ENCODE results near the gene DIAPH3. TPM values are rescaled to one million over a fixed set of nuclear protein-coding genes. Genes with fewer than 3 reads are reported as not detected.
"Not testable (repeated sequence)": the region's sequence is repeated elsewhere in the genome, so short reads cannot be mapped to it uniquely, and the experiment has no call there.

The DIAPH3 gene
- total RNA-seq, 1 donor from 2014 or later, result 2.6 TPM

GRCh38 chr13:60095300-60095699, 68.4 kb downstream of the DIAPH3 start:
- no peaks in the 10 kb centered on the region for H3K27me3 Mint-ChIP-seq (ENCODE audit: unreplicated experiment)
- H3K4me3 Mint-ChIP-seq (ENCODE audit: unreplicated experiment), result no peak overlapping the region
- no peaks in the 10 kb centered on the region for H3K36me3 Mint-ChIP-seq (ENCODE audit: unreplicated experiment)
- DNase-seq, result no peak
- TF ChIP-seq CTCF (IDR thresholded peaks at IDR 0.05; ENCODE audit: partially characterized antibody, unreplicated experiment), result no peak
- H3K9me3 Mint-ChIP-seq (ENCODE audit: unreplicated experiment), result no peaks in the 10 kb centered on the region
- no peak overlapping the region for H3K27ac Mint-ChIP-seq (ENCODE audit: unreplicated experiment)
- H3K4me1 Mint-ChIP-seq (ENCODE audit: low read depth, unreplicated experiment), result no peaks in the 10 kb centered on the region

- Mint-ChIP-seq H3K27me3 (ENCODE audit: unreplicated experiment) (no peaks in the 10 kb centered on the region), H3K27ac (ENCODE audit: unreplicated experiment) (no peak overlapping the region), H3K4me1 (ENCODE audit: low read depth, unreplicated experiment) (no peaks in the 10 kb centered on the region), H3K9me3 (ENCODE audit: unreplicated experiment) (no peaks in the 10 kb centered on the region), H3K36me3 (ENCODE audit: unreplicated experiment) (no peaks in the 10 kb centered on the region), H3K4me3 (ENCODE audit: unreplicated experiment) (no peak overlapping the region)
- TF ChIP-seq CTCF (IDR thresholded peaks at IDR 0.05; ENCODE audit: partially characterized antibody, unreplicated experiment), result no peak
- DNase-seq, result no peak
Measured at GRCh38 chr13:60094385-60095088, 69.2 kb downstream of the DIAPH3 start.

GRCh38 chr13:60093425-60094019, 70.2 kb downstream of the DIAPH3 start:
- Mint-ChIP-seq H3K9me3 (ENCODE audit: unreplicated experiment) (no peaks in the 10 kb centered on the region), H3K4me1 (ENCODE audit: low read depth, unreplicated experiment) (no peaks in the 10 kb centered on the region), H3K27me3 (ENCODE audit: unreplicated experiment) (no peaks in the 10 kb centered on the region), H3K4me3 (ENCODE audit: unreplicated experiment) (no peak overlapping the region), H3K36me3 (ENCODE audit: unreplicated experiment) (no peaks in the 10 kb centered on the region), H3K27ac (ENCODE audit: unreplicated experiment) (no peak overlapping the region)
- TF ChIP-seq CTCF (IDR thresholded peaks at IDR 0.05; ENCODE audit: partially characterized antibody, unreplicated experiment), result no peak
- no peak for DNase-seq

GRCh38 chr13:60091573-60091972, 72.2 kb downstream of the DIAPH3 start:
- no peak overlapping the region for H3K27ac Mint-ChIP-seq (ENCODE audit: unreplicated experiment)
- no peaks in the 10 kb centered on the region for H3K36me3 Mint-ChIP-seq (ENCODE audit: unreplicated experiment)
- no peak overlapping the region for H3K4me3 Mint-ChIP-seq (ENCODE audit: unreplicated experiment)
- TF ChIP-seq CTCF (IDR thresholded peaks at IDR 0.05; ENCODE audit: partially characterized antibody, unreplicated experiment), result peak; percentile 12
- no peaks in the 10 kb centered on the region for H3K9me3 Mint-ChIP-seq (ENCODE audit: unreplicated experiment)
- H3K4me1 Mint-ChIP-seq (ENCODE audit: low read depth, unreplicated experiment), result no peaks in the 10 kb centered on the region
- no peak for DNase-seq
- H3K27me3 Mint-ChIP-seq (ENCODE audit: unreplicated experiment), result no peaks in the 10 kb centered on the region

- Mint-ChIP-seq H3K27ac (ENCODE audit: unreplicated experiment) (no peak overlapping the region), H3K4me3 (ENCODE audit: unreplicated experiment) (no peak overlapping the region), H3K27me3 (ENCODE audit: unreplicated experiment) (no peaks in the 10 kb centered on the region), H3K4me1 (ENCODE audit: low read depth, unreplicated experiment) (no peaks in the 10 kb centered on the region), H3K9me3 (ENCODE audit: unreplicated experiment) (no peaks in the 10 kb centered on the region), H3K36me3 (ENCODE audit: unreplicated experiment) (no peaks in the 10 kb centered on the region)
- no peak for TF ChIP-seq CTCF (IDR thresholded peaks at IDR 0.05; ENCODE audit: partially characterized antibody, unreplicated experiment)
- DNase-seq, result no peak
Measured at GRCh38 chr13:60090574-60090973, 73.2 kb downstream of the DIAPH3 start.

- H3K36me3 Mint-ChIP-seq (ENCODE audit: unreplicated experiment); DNase-seq; H3K9me3 Mint-ChIP-seq (ENCODE audit: unreplicated experiment); H3K27me3 Mint-ChIP-seq (ENCODE audit: unreplicated experiment); H3K4me1 Mint-ChIP-seq (ENCODE audit: low read depth, unreplicated experiment); H3K27ac Mint-ChIP-seq (ENCODE audit: unreplicated experiment); H3K4me3 Mint-ChIP-seq (ENCODE audit: unreplicated experiment): not testable (repeated sequence)
Measured at GRCh38 chr13:60083780-60084179, 79.9 kb downstream of the DIAPH3 start.
